Stimulated activated CD4-positive, alpha-beta T cell treated with anti-CD3 and anti-CD28 coated beads, Interleukin-15, amount 100 ng/mL, for 1 hour (primary cell): ENCODE results near the gene CCDC107.
"Not testable (repeated sequence)": the region's sequence is repeated elsewhere in the genome, so short reads cannot be mapped to it uniquely, and the experiment has no call there.

ENCODE experiments used
- DNase-seq, 2 donors: peaks; one replicate each; pipeline ENCODE4 v3.0.0-alpha.2; 2020; ENCODE audit warnings: low read depth in 1 of 2, low spot score in 1 of 2

CCDC107 gene

DNA sequence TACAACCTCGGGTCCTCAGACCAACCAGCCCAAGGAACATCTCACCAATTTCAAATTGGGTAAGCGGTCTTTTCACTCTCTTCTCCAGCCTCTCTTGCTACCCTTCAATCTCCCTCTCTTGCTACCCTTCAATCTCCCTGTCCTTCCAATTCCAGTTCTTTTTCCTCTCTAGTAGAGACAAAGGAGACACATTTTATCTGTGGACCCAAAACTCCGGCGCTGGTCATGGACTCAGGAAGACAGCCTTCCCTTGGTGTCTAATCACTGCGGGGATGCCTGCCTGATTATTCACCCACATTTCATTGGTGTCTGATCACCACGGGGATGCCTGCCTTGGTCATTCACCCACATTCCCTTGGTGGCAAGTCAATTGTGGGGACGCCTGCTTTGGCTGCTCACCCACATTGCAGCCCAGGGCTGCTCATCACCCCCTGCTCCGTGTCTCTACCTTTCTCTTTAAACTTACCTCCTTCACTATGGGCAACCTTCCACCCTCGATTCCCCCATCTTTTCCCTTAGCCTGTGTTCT is 20.6 kb upstream of the CCDC107 start:
- DNase-seq, result not testable (repeated sequence)

- not testable (repeated sequence) for DNase-seq
Measured at GRCh38 chr9:35638751-35639150, 19.3 kb upstream of the CCDC107 start.

DNA sequence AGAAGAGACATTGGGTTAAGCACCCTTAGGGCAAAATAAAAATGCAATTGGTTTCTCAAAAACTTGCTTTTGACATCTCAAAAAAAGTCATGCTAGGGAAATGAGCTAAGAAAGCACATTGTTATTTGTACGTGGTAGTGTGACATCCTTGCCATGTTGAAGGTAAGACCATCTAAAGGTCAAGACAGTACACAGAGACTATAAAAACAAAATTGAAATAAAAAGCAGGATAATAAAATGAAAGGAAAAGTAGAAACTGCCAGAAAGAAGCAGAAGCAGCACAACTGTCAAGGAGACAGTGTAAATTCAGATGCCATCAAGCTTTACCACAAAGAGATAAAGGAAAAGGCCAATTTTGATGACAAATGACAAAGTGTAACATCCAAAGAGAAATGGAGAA is 18.9 kb upstream of the CCDC107 start:
- DNase-seq, result not testable (repeated sequence)

- no peak for DNase-seq
Measured at GRCh38 chr9:35639631-35640030, 18.5 kb upstream of the CCDC107 start.

DNA sequence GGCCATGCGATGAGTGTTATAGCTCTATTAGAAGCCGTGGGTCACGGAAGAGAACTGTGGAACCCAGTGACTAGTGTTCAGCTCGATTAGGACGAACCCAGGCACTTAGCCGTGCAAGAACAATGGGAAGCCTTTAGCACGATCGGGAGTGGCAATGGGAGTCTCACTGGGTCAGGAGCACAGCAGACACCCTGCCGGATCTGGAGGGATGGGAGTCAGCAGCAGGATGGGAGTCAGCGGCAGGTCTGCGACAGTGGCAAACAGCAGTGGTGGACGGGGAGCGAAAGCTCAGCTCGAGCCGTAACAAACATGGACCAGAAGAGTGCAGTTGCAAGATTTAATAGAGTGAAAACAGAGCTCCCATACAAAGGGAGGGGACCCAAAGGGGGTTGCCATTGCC is 17.7 kb upstream of the CCDC107 start:
- DNase-seq, result not testable (repeated sequence)

DNA sequence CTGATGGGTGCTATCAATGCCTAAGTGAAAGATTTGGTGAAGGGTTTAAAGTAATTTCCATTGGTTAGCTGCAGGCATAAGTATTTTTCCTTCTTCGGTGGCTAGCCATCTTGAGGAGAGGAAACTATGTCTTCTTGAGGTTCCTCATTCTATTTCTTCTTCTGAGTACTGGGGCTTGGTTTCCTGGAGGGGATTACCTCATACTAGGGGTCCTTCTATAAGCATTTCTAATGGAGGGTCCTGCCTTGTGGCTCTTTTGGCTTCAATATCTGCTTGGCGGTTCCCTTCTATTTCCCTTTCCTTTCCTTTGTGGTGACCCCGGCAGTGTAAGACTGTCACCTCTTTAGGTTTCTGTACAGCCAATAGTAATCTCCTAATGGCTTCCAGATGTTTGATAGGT is 16.6 kb upstream of the CCDC107 start:
- DNase-seq, result not testable (repeated sequence)

- no peak for DNase-seq
Measured at GRCh38 chr9:35643046-35643445, 15.0 kb upstream of the CCDC107 start.

DNA sequence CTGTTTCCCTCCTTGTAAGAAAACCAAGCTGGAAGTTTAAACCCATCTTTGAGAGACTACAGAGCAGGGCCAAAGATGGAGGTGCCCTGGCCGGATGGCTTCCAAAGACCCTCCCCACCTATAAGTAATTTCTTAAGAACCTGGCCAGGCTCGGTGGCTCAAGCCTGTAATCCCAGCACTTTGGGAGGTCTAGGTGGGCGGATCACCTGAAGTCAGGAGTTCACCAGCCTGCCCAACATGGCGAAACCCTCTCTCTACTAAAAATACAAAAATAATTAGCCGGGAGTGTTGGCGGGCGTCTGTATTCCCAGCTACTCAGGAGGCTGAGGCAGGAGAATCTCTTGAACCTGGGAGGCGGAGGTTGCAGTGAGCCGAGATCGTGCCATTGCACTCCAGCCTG is 12.4 kb upstream of the CCDC107 start:
- not testable (repeated sequence) for DNase-seq

- DNase-seq, result no peak
Measured at GRCh38 chr9:35646153-35646532, 11.9 kb upstream of the CCDC107 start.

- peak; percentile 84 to 88 for DNase-seq
Measured at GRCh38 chr9:35646533-35647265, 11.4 kb upstream of the CCDC107 start.

GRCh38 chr9:35649431-35650340 is 8.4 kb upstream of the CCDC107 start:
- DNase-seq, result peak in 1 of 2 donors; percentile 27

DNA sequence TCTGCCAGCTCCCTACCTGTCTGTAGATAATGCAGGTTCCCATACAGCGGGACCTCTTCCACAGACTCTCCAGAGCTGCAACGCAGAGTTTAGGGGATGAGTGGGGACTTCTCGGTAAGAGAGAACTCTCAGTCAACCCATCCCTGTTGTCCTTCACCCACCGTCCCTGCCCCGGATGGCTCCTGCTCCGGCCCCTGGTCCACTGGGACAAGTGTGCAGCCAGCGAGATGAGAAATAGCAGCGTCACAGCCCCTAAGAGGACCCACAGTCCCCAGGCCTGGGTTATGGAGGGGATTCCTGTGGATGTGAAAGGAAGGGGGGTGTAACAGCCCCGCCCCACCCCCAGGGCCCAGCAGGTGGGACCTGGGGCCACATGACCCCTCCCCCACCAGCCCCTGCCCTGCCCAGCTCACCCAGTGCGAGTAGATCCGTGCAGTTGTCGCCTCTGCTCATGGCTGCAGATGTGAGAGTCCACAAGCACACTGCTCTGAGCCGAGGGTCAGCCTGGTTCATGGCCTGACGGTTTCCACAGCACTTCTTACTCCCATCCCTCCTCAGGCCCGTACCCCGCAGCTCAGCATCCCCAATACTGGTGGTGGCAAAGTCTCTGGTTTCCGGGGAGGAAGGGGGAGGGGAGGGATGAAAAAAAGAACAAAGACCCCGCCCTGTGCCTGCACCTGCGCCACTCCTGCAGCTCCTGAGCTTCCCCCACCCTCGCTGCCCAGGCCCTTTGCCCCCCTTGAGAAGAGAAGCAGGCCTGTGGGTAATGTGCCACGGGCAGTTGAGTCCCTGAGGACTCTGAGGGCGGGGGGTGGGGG is 7.5 kb upstream of the CCDC107 start, which contains the start of gene SIT1:
SIT1 (minus strand) TSS at position 591 of the 818 bp plus-strand sequence; CDS start at position 513, 78 bp downstream.
- DNase-seq, result no peak

- no peak for DNase-seq
Measured at GRCh38 chr9:35651956-35652828, 5.9 kb upstream of the CCDC107 start.

DNA sequence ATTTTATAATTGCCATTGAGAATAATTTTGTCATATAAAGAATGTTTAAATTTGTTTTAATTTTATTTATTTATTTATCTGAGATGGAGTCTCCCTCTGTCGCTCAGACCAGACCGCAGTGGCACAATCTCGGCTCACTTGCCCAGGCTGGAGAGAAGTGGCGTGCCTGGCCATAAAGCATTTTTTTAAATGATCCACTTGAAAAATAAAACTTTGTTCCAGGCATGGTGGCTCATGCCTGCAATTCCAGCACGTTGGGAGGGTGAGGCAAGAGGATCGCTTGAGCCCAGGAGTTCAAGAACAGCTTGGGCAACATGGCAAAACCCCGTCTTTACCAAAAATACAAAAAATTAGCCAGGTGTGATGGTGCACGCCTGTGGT is 5.3 kb upstream of the CCDC107 start:
- DNase-seq, result no peak

- no peak for DNase-seq
Measured at GRCh38 chr9:35653611-35654010, 4.5 kb upstream of the CCDC107 start.

GRCh38 chr9:35656348-35656747 is 1.7 kb upstream of the CCDC107 start:
- no peak for DNase-seq

GRCh38 chr9:35656831-35657545 is 1.1 kb upstream of the CCDC107 start:
- DNase-seq, result no peak

- DNase-seq, result peak; percentile 70 to 86
Measured at GRCh38 chr9:35657546-35658136, 451 bp upstream of the CCDC107 start, which contains the start of gene RMRP. Gene RMRP (minus strand): TSS chr9:35658019.

DNA sequence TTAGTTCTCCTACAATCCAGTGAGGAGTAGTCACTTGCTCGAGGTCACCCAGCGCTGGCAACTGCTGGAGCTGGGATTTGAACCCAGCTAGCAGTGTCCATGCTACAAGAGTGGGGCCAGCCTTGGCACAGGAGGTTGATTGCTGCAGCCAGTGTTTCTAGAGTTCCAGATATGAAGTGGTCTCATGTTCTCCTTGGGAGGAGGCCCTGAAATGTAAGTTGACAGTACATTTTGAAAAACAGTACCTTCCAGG is 802 bp downstream of the CCDC107 start:
- no peak for DNase-seq
